Measurements from ENCODE around the gene GPC3.

The GPC3 gene

DNA sequence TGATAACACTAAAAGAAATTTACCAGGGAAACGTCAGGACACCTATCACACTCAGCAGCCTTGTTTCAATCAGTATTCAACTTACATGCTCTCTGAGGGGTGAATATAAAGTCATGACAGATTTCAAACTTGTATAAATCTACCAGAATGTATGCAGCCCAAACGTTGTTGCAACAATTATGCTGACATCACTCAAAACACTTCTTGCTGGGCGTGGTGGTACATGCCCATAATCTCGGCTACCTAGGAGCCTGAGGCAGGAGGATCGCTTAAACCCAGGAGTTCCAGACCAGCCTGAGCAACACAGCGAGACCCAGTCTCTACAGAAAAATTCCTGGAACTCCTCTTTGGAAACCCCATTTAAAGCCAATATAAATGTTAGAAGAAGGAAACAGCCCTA lies 303.5 kb downstream of the GPC3 start:
- no peak for DNase-seq (ENCODE audit: low read depth)

- no peak for DNase-seq (ENCODE audit: low read depth)
Measured at GRCh38 chrX:133681421-133681820, 304.0 kb downstream of the GPC3 start.

DNA sequence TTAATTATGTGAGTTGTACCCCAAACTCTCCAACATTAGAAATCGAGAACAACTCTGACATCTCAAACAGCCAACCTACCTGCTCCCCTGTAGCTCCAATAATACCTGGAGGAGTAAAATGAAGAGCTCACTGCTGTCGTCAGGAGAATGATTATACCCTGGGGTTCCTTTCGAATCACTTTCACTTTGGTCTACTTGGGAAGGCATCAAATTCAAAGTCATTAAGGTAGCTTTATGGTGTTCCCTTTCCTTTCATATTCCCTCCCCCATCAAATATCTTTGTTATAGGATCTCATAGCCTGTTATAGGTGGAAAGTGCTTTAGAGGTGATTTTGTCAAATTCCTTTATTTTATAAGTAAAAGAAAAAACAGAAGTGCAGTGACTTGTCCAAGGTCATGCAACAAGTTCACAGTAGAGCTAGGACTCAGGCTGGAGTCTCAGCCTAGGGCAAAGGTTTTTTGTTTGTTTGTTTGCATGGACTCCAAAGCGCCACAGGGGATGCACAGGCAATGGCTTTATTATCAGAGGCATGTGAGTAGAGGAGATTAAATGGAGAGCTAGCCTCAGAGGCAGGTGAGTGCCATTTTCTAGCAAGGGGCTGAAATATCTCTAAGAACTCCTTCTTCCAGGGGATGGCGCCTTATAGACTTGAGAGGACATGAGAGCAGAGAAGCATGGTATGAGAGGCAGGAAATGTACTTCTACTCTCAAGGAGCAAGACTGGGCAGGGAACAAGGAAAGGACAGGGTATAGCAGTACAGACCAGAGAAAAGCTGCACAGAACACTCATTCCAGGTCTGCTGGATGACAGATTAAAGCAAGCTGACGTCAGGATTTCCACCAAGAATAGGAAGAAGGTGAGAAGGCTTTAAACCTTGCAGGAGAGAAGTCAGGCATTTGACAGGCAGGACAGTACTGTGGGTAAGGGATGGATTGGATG lies 308.0 kb downstream of the GPC3 start:
- DNase-seq (ENCODE audit: low read depth) = no peak

DNA sequence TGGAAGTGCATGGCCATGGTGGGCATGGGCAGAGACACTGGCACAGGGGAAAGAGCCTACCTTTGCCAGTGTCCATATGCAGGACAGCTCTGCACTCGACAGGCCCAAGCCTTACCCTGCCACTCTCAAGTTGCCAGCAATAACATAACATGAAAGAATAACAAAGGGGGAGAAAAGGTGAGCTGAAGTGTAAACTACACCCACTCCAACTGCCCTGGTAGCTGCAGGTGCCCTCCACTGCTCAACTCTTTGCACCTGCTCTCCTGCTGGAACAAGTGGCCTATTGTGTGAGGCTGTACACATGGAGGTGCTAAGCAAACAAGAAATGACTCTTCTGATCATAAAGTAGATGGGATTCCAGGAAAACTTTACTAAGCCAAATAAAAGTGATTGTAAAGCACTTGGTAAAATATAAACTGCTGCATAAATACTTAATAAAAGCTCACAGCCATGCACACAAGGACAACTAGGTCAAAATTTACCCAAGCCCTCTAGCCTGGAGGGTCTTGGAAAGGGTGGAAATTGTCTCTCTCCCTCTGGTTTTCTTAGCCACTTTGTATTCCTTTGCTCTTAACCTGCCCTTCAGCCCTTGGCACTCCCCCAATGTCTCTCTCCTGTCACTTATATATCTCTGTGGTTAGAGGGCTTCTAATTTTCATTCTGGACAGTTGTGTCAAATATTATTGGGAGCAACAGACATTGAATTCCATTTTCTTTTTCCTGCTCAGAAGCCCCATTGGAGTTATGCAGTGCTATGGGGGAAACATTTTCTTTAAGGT lies 308.9 kb downstream of the GPC3 start:
- DNase-seq (ENCODE audit: low read depth) = no peak

DNA sequence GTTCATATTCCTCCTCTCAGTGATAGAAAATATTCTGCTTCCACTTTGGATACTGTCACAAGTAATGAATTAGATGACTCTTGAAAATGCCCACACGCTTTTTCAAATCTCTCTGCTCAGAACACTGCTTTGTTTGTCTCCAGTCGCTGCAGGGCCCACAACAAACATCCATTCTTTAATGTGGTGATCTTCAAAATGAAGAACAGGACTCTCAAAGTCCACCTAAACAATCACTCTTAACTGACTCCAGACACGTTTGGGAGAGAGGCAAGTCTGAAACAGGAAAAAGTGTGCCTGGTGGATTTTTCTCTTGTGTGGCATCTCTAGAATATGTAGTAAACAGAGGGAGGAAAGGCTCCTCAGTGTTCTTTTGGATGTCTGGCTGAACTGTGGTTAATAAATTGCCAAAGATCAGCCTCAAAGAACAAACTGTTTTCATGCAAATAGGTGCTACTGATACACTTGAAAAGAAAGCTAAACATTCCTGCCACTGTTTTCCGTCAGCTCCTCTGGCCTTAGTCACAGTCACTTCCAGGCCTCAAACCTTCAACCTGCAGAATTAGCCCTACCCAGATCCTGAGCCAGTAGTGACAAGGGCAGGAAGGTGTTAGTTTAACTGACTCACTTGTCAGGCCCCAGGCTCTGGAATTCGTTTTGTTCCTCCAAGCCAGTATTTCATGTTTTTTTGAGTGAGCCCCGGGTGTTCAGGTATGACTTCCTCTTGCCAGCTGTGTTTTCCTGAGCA lies 310.5 kb downstream of the GPC3 start:
- no peak for DNase-seq (ENCODE audit: low read depth)

GRCh38 chrX:133670383-133670782 lies 315.0 kb downstream of the GPC3 start:
- DNase-seq (ENCODE audit: low read depth) = no peak

GRCh38 chrX:133669214-133669613 lies 316.2 kb downstream of the GPC3 start:
- no peak for DNase-seq (ENCODE audit: low read depth)

DNA sequence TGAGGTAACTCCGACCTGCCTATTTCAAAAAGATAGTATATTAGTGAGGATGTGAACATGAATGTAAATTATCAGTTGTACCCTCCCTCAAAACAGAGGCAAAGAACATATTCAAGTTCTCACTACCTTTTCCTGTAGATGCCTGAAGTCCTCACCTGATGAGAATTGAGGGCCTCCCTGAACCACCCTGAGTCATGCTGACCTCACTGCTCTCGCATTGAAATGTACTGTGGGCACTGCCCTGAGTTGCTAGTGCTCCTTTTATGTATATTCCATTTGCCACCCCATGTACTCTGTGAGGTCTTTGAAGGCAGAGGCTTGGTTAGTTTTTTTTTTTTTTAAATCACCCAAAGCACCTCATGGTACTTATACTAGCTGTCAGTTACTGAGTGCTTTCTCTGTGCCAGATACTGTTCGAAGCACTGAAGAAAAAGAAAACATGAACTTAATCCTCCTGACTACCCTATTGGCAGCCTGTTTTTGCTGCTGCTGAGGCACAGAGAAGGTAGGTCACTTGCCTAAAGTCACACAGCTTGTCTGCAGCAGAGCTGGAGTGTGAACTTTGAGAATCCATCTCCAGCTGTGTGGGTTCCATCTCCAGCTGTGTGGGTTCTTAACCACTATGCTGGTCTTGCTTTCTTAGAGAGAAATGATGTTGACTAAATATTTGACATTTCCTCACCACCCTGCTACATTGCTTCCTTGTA lies 317.0 kb downstream of the GPC3 start:
- DNase-seq (ENCODE audit: low read depth) = no peak

GRCh38 chrX:133666256-133666655 lies 319.1 kb downstream of the GPC3 start:
- DNase-seq (ENCODE audit: low read depth) = no peak

- no peak for DNase-seq (ENCODE audit: low read depth)
Measured at GRCh38 chrX:133661962-133662839, 323.2 kb downstream of the GPC3 start.

GRCh38 chrX:133660281-133660680 lies 325.1 kb downstream of the GPC3 start:
- no peak for DNase-seq (ENCODE audit: low read depth)

GRCh38 chrX:133658293-133658911 lies 327.0 kb downstream of the GPC3 start:
- no peak for DNase-seq (ENCODE audit: low read depth)

DNA sequence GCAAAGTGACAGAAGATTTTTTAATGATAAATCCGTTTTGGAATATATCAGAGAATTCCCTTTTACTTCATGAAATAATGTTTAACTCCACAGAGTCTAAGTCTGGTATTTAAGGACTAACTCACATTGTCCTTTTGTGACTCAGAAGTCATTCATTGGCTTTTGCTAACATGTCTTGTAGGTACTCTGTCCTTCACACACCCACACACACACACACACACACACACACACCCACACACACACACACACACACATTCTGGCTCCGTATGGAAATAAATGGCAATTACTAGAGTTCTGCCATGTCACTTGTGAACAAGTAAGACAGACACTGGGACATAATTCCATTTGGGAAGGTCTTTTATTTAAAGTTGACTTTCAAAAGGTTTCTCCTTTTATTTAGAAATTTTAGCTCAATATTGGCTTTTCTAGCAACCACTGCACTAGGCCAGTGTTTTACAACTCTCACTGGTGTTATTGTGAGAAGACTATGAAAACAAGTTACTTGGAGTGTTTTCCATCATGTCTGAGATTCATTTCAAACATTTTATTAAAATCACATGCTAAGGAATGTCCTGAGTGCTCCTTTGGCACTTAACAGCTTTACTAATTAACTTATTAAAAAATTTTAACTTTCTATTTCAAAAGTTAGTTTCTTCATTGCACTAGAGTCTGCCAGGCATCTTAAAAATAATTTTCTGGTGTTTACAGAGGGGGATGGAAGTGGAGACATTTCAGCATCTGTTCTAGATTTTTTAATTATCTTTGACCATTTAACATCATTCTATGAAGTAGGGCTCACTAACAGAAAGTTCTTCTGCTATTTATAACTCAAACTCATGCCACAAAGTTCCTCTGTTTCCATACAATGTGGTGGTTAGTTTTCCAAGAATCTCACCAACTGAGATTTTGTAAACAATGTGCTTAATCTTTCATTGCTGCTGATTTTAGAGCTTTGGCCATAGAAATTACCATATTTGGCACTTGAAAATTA lies 329.8 kb downstream of the GPC3 start:
- no peak for DNase-seq (ENCODE audit: low read depth)

- no peak for DNase-seq (ENCODE audit: low read depth)
Measured at GRCh38 chrX:133654811-133655210, 330.6 kb downstream of the GPC3 start.

GRCh38 chrX:133653358-133653757 lies 332.0 kb downstream of the GPC3 start:
- no peak for DNase-seq (ENCODE audit: low read depth)

- DNase-seq (ENCODE audit: low read depth) = no peak
Measured at GRCh38 chrX:133652185-133652584, 333.2 kb downstream of the GPC3 start.

- no peak for DNase-seq (ENCODE audit: low read depth)
Measured at GRCh38 chrX:133650239-133650638, 335.2 kb downstream of the GPC3 start.

- DNase-seq (ENCODE audit: low read depth) = no peak
Measured at GRCh38 chrX:133649651-133650050, 335.7 kb downstream of the GPC3 start.

GRCh38 chrX:133648594-133648993 lies 336.8 kb downstream of the GPC3 start:
- no peak for DNase-seq (ENCODE audit: low read depth)

All from T follicular helper cell (primary cell).